Colonic mucosa (tissue), 4 donors: Measurements from ENCODE around the gene CFAP58. TPM values are rescaled to one million over a fixed set of nuclear protein-coding genes. Genes with fewer than 3 reads are reported as not detected.

Source experiments
- DNase-seq: peaks from one replicate; pipeline ENCODE4 v3.0.0-alpha.2; 2020
- H3K27ac ChIP-seq: fragments of 200-600 bp; one replicate; pipeline ENCODE4 v1.8.0; 2021
- H3K27me3 ChIP-seq: fragments of 200-600 bp; one replicate; pipeline ENCODE4 v1.8.0; 2021
- H3K36me3 ChIP-seq: fragments of 200-600 bp; one replicate; pipeline ENCODE4 v1.8.0; 2021
- H3K4me1 ChIP-seq: fragments of 200-600 bp; one replicate; pipeline ENCODE4 v1.8.0; 2021; ENCODE audit warnings: mild to moderate bottlenecking
- H3K4me3 ChIP-seq: fragments of 200-600 bp; one replicate; pipeline ENCODE4 v1.8.0; 2021
- H3K9ac ChIP-seq, 2 donors: one replicate each; pipeline ENCODE4 v1.7.0; 2013; ENCODE audit warnings: control low read depth in 2 of 2, low read depth in 2 of 2, low read length in 2 of 2
- H3K9me3 ChIP-seq: fragments of 200-600 bp; one replicate; pipeline ENCODE4 v1.8.0; 2021
- CTCF ChIP-seq: fragments of 200-600 bp; IDR thresholded peaks from one replicate; pipeline ENCODE4 v1.8.0; 2022; ENCODE audit warnings: antibody characterized with exemption, mild to moderate bottlenecking
- intact Hi-C: fragments of 100-400 bp; cut with DNase I; formaldehyde crosslinking; loops from one replicate; pipeline ENCODE4 v1.14.1; 2022
- total RNA-seq, 2 donors: library from RNA; stranded (reverse); fragmentation: NEBNext Ultra II Directional in 1 of 2; extraction: Animal tissue kit (Norgen Biotek cat#: 25700) in 1 of 2; gene quantifications; one replicate each; pipeline ENCODE4 v1.2.1, GENCODE V29; 2021
- donor health status: healthy.
- donor health status: DM: no; HTN: no; CAD: no.
- donor health status: DM: no; HTN: no; CAD: no.

Gene CFAP58
- total RNA-seq, 2 donors from 2014 or later: 0.11 TPM; not detected in 1

- no peaks in the 10 kb centered on the region for H3K27me3 ChIP-seq
- intact Hi-C loops: no loop called here
- no peak overlapping the region for H3K9ac ChIP-seq
- H3K4me1 ChIP-seq: no peaks in the 10 kb centered on the region
- H3K27ac ChIP-seq: no peak overlapping the region
- no peak for TF ChIP-seq CTCF
- H3K4me3 ChIP-seq: no peak overlapping the region
- no peak for DNase-seq
- H3K36me3 ChIP-seq: no peaks in the 10 kb centered on the region
- no peaks in the 10 kb centered on the region for H3K9me3 ChIP-seq
These were observed 83.6 kb downstream of the CFAP58 start for GRCh38 chr10:104437226-104437625.

- DNase-seq: no peak
- Histone ChIP-seq H3K27me3 (no peaks in the 10 kb centered on the region), H3K9ac (no peak overlapping the region), H3K4me3 (no peak overlapping the region), H3K4me1 (no peaks in the 10 kb centered on the region), H3K9me3 (no peaks in the 10 kb centered on the region), H3K27ac (no peak overlapping the region), H3K36me3 (no peaks in the 10 kb centered on the region)
- intact Hi-C loops: no loop called here
- no peak for TF ChIP-seq CTCF
These were observed 86.6 kb downstream of the CFAP58 start for GRCh38 chr10:104440221-104440620.

GRCh38 chr10:104441329-104442000 lies 87.8 kb downstream of the CFAP58 start:
- no peaks in the 10 kb centered on the region for H3K9me3 ChIP-seq
- intact Hi-C loops: no loop called here
- no peak overlapping the region for H3K4me3 ChIP-seq
- no peaks in the 10 kb centered on the region for H3K36me3 ChIP-seq
- no peak for DNase-seq
- no peaks in the 10 kb centered on the region for H3K27me3 ChIP-seq
- H3K27ac ChIP-seq: no peak overlapping the region
- no peak for TF ChIP-seq CTCF
- no peaks in the 10 kb centered on the region for H3K4me1 ChIP-seq
- no peak overlapping the region for H3K9ac ChIP-seq

- Histone ChIP-seq H3K9ac (no peak overlapping the region), H3K9me3 (no peaks in the 10 kb centered on the region), H3K27me3 (no peaks in the 10 kb centered on the region), H3K4me3 (no peak overlapping the region), H3K27ac (no peak overlapping the region), H3K4me1 (no peaks in the 10 kb centered on the region), H3K36me3 (no peaks in the 10 kb centered on the region)
- DNase-seq: no peak
- intact Hi-C loops: no loop called here
- TF ChIP-seq CTCF: no peak
These were observed 91.7 kb downstream of the CFAP58 start for GRCh38 chr10:104445359-104445758.

GRCh38 chr10:104446151-104446550 lies 92.5 kb downstream of the CFAP58 start:
- DNase-seq: no peak
- no peak overlapping the region for H3K27ac ChIP-seq
- H3K9ac ChIP-seq: no peak overlapping the region
- intact Hi-C loops: no loop called here
- TF ChIP-seq CTCF: no peak
- no peaks in the 10 kb centered on the region for H3K9me3 ChIP-seq
- H3K36me3 ChIP-seq: no peaks in the 10 kb centered on the region
- H3K4me3 ChIP-seq: no peak overlapping the region
- no peaks in the 10 kb centered on the region for H3K27me3 ChIP-seq
- H3K4me1 ChIP-seq: no peaks in the 10 kb centered on the region
